ENCODE data around the gene ZGRF1. TPM values are rescaled to one million over a fixed set of nuclear protein-coding genes. Genes with fewer than 3 reads are reported as not detected.

Gene ZGRF1
- total RNA-seq, 1 experiment from 2014 or later: 21.4 TPM

GRCh38 chr4:112650332-112650731 lies 13.6 kb upstream of the ZGRF1 start:
- H3K4me1 ChIP-seq (ENCODE audit: control insufficient read depth in 1 of 2, insufficient read depth in 2 of 2, low read length in 2 of 2): no peaks in the 10 kb centered on the region
- CTCF ChIA-PET: no interaction called here
- RAD21 ChIA-PET (ENCODE audit: low non-redundant PET in 1 of 2, low total read pairs in 2 of 2, uncharacterized antibody in 2 of 2, unreplicated experiment in 2 of 2): no interaction called here
- no peak overlapping the region for H3K27ac ChIP-seq (ENCODE audit: low read depth, low read length)
- H3K4me3 ChIP-seq (replicated peaks in 1 of 2; ENCODE audit: low read depth in 1 of 2, low read length in 2 of 2): no peak overlapping the region
- no peak for DNase-seq (ENCODE audit: low read depth, low spot score)
- POLR2A ChIA-PET: no interaction called here
- no peak overlapping the region for H3K4me2 ChIP-seq (ENCODE audit: low read length)
- H2AFZ ChIP-seq (ENCODE audit: low read depth, low read length, poor library complexity, severe bottlenecking): no peak overlapping the region
- H3K9me2 ChIP-seq (ENCODE audit: insufficient read depth): no peaks in the 10 kb centered on the region
- peaks cover 23 to 62% of the 10 kb centered on the region in 2 experiments; a peak in 3 of 4 replicates for H3K36me3 ChIP-seq (ENCODE audit: control insufficient read depth in 1 of 2, insufficient read depth in 2 of 2, low read length in 2 of 2)
- no peak for ATAC-seq
- H3K79me2 ChIP-seq (ENCODE audit: insufficient read depth, low read length): no peaks in the 10 kb centered on the region
- no peak for TF ChIP-seq FOSL1 (IDR thresholded peaks at IDR 0.05; ENCODE audit: low read depth)
- no peak for TF ChIP-seq SIN3A (IDR thresholded peaks at IDR 0.05; ENCODE audit: low read depth)
- TF ChIP-seq JUND (IDR thresholded peaks at IDR 0.05): no peak
- no peak for TF ChIP-seq EZH2phosphoT487 (IDR thresholded peaks at IDR 0.05; ENCODE audit: borderline replicate concordance)
- no peak for TF ChIP-seq YY1 (IDR thresholded peaks at IDR 0.05; ENCODE audit: extremely low read depth, insufficient replicate concordance, low read depth, low read length)
- no peak for TF ChIP-seq RAD21 (IDR thresholded peaks at IDR 0.05; ENCODE audit: low read depth)
- TF ChIP-seq CBX3 (IDR thresholded peaks at IDR 0.05; ENCODE audit: low read depth): no peak
- TF ChIP-seq POLR2AphosphoS5 (IDR thresholded peaks at IDR 0.05; ENCODE audit: low read depth, low read length): no peak
- TF ChIP-seq CEBPB (IDR thresholded peaks at IDR 0.05; ENCODE audit: low read depth): no peak
- no peak for TF ChIP-seq POLR2A (IDR thresholded peaks at IDR 0.05; ENCODE audit: borderline replicate concordance, extremely low read depth, insufficient read depth, insufficient read length)
- no peak for TF ChIP-seq ZFX (IDR thresholded peaks at IDR 0.05)
- TF ChIP-seq ELF1 (IDR thresholded peaks at IDR 0.05; ENCODE audit: borderline replicate concordance, low read depth): no peak
- TF ChIP-seq TCF7L2 (IDR thresholded peaks at IDR 0.05; ENCODE audit: borderline replicate concordance, extremely low read depth, insufficient read depth, insufficient read length): no peak
- TF ChIP-seq, protein P1, sequence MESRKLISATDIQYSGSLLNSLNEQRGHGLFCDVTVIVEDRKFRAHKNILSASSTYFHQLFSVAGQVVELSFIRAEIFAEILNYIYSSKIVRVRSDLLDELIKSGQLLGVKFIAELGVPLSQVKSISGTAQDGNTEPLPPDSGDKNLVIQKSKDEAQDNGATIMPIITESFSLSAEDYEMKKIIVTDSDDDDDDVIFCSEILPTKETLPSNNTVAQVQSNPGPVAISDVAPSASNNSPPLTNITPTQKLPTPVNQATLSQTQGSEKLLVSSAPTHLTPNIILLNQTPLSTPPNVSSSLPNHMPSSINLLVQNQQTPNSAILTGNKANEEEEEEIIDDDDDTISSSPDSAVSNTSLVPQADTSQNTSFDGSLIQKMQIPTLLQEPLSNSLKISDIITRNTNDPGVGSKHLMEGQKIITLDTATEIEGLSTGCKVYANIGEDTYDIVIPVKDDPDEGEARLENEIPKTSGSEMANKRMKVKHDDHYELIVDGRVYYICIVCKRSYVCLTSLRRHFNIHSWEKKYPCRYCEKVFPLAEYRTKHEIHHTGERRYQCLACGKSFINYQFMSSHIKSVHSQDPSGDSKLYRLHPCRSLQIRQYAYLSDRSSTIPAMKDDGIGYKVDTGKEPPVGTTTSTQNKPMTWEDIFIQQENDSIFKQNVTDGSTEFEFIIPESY (IDR thresholded peaks at IDR 0.05; ENCODE audit: extremely low read depth, insufficient replicate concordance, low read length): no peak
- H3K9ac ChIP-seq (ENCODE audit: low read length): no peak overlapping the region
- H3K27me3 ChIP-seq (ENCODE audit: insufficient read depth, low read length): no peaks in the 10 kb centered on the region
- no peaks in the 10 kb centered on the region for H3K9me3 ChIP-seq (ENCODE audit: control insufficient read depth in 1 of 2, insufficient read depth in 1 of 2, low read depth in 1 of 2, low read length in 2 of 2)
- no TSS peak for BruUV-seq (replicated peaks)
- intact Hi-C loops (cut with micrococcal nuclease): no loop called here
- H4K20me1 ChIP-seq (ENCODE audit: insufficient read depth): no peaks in the 10 kb centered on the region

Measured in HCT116 (cell line).